ENCODE results near the gene TENM3. TPM values are rescaled to one million over a fixed set of nuclear protein-coding genes. Genes with fewer than 3 reads are reported as not detected.

TENM3 gene
- total and polyA plus RNA-seq, 2 of the 8 experiments (the other 6 are each of a cell fraction or from before 2014, with no cell fraction given) = 36.9 to 69.3 TPM

DNA sequence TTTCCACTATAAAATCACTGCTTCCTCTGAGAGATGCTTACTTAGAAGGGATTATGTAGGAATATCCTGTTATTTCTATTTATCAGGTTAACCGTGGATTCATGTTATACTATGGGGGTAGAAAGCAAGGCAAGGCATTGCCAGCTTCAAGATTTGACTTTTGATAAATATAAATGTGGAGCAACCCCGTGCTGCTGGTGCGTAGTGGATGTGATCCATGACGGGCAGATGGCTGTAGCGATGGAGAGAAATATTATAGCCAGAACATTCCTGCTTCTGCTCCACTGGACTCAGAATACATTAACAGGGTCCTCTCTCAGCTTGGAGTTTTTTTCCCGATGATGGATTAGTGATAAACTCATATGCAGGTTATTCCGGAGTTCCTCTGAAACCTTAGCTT, 157.6 kb downstream of the TENM3 start (continued):
- TF ChIP-seq, protein P1, sequence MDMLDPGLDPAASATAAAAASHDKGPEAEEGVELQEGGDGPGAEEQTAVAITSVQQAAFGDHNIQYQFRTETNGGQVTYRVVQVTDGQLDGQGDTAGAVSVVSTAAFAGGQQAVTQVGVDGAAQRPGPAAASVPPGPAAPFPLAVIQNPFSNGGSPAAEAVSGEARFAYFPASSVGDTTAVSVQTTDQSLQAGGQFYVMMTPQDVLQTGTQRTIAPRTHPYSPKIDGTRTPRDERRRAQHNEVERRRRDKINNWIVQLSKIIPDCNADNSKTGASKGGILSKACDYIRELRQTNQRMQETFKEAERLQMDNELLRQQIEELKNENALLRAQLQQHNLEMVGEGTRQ (IDR thresholded peaks at IDR 0.05; ENCODE audit: low read length) = no peak
